HCT116 (cell line): ENCODE measurements around the gene FGGY. TPM values are rescaled to one million over a fixed set of nuclear protein-coding genes. Genes with fewer than 3 reads are reported as not detected.
A peak's percentile ranks its signal among the peaks of the same experiment; 100 is the strongest.

Experiments
- ATAC-seq: fragments of 200-7000 bp; cut with Tn5 transposase; 2 replicates; pipeline ENCODE4 v1.9.1; 2020; ENCODE audit warnings: mild to moderate bottlenecking, moderate library complexity
- BruUV-seq: library from RNA; stranded (reverse); fragments of 400-500 nt; replicated peaks from 2 replicates; lab custom pipeline; 2021; lab: Mats Ljungman, UMichigan
- CTCF ChIA-PET: fragments of 300-600 bp; sonication (Branson Sonifier 250); formaldehyde crosslinking; loops from one replicate; lab custom pipeline; 2021; ENCODE audit warnings: antibody characterized with exemption; lab: Charles Lee
- POLR2A ChIA-PET: fragments of 300-600, 350-600 bp; sonication (Branson Sonifier 250); formaldehyde crosslinking; loops from one replicate; lab custom pipeline; 2021; ENCODE audit warnings: antibody characterized with exemption; lab: Charles Lee
- RAD21 ChIA-PET, 2 experiments: fragments of 300-600 bp; sonication (Branson Sonifier 250); formaldehyde crosslinking; loops; one replicate each; lab custom pipeline; 2023; ENCODE audit warnings: low total read pairs in 2 of 2; ENCODE audit not compliant: uncharacterized antibody in 2 of 2, unreplicated experiment in 2 of 2, low non-redundant PET in 1 of 2; lab: Charles Lee
- DNase-seq: peaks from one replicate; pipeline ENCODE4 v3.0.0-alpha.2; 2010; ENCODE audit warnings: low read depth, low spot score
- H2AFZ ChIP-seq: fragments of 200-600 bp; shearing (Covaris generic), sonication (generic); 2 replicates; pipeline ENCODE4 v1.6.1; 2017; ENCODE audit warnings: low read depth, mixed run types, mixed read lengths, antibody characterized with exemption, low read length; ENCODE audit not compliant: poor library complexity, severe bottlenecking
- H3K27ac ChIP-seq: 2 replicates; pipeline ENCODE4 v1.5.1; 2012; ENCODE audit warnings: low read depth, low read length
- H3K27me3 ChIP-seq: fragments of 200-600 bp; sonication (generic); 2 replicates; pipeline ENCODE4 v1.6.1; 2016; ENCODE audit warnings: mixed run types, low read length, mixed read lengths; ENCODE audit not compliant: insufficient read depth
- H3K36me3 ChIP-seq, 2 experiments: fragments of 200-500 bp in 1 of 2; fragments of 200-600 bp in 1 of 2; sonication (Bioruptor generic) in 1 of 2; sonication (generic) in 1 of 2; 2 replicates each; pipeline versions ENCODE4 v1.5.1 to v1.6.1; 2014 to 2016; ENCODE audit warnings: low read length in 2 of 2, inconsistent platforms in 1 of 2, mixed read lengths in 1 of 2, mixed run types in 1 of 2; ENCODE audit not compliant: insufficient read depth in 2 of 2, control insufficient read depth in 1 of 2
- H3K4me1 ChIP-seq, 2 experiments: fragments of 200-600 bp in 1 of 2; sonication (generic) in 1 of 2; 2 replicates each; pipeline versions ENCODE4 v1.5.1 to v1.6.1; 2012 to 2017; ENCODE audit warnings: low read length in 2 of 2, inconsistent platforms in 1 of 2, mild to moderate bottlenecking in 1 of 2, mixed read lengths in 1 of 2, mixed run types in 1 of 2, moderate library complexity in 1 of 2; ENCODE audit not compliant: insufficient read depth in 2 of 2, control insufficient read depth in 1 of 2
- H3K4me2 ChIP-seq: fragments of 200-600 bp; sonication (generic); 2 replicates; pipeline ENCODE4 v1.6.1; 2017; ENCODE audit warnings: mixed run types, low read length, mixed read lengths
- H3K4me3 ChIP-seq, 2 experiments: fragments of 200-600 bp in 1 of 2; sonication (generic) in 1 of 2; replicated peaks in 1 of 2; 2 replicates each; pipeline ENCODE4 v1.5.1; 2011 to 2016; ENCODE audit warnings: low read length in 2 of 2, control low read depth in 1 of 2, low read depth in 1 of 2, mild to moderate bottlenecking in 1 of 2, mixed read lengths in 1 of 2, mixed run types in 1 of 2
- H3K79me2 ChIP-seq: fragments of 200-600 bp; sonication (generic); 2 replicates; pipeline ENCODE4 v1.6.1; 2017; ENCODE audit warnings: mild to moderate bottlenecking, mixed run types, low read length, moderate library complexity, mixed read lengths; ENCODE audit not compliant: insufficient read depth
- H3K9ac ChIP-seq: fragments of 200-600 bp; sonication (generic); 2 replicates; pipeline ENCODE4 v1.6.1; 2016; ENCODE audit warnings: low read length, mixed read lengths
- H3K9me2 ChIP-seq: fragments of 200-600 bp; sonication (generic), shearing (Covaris generic); 2 replicates; pipeline ENCODE4 v1.6.1; 2017; ENCODE audit warnings: mixed run types, mild to moderate bottlenecking, moderate library complexity; ENCODE audit not compliant: insufficient read depth
- H3K9me3 ChIP-seq, 2 experiments: fragments of 200-500 bp in 1 of 2; fragments of 200-600 bp in 1 of 2; sonication (Bioruptor generic) in 1 of 2; sonication (generic) in 1 of 2; 2 replicates each; pipeline ENCODE4 v1.6.1; 2014 to 2017; ENCODE audit warnings: low read length in 2 of 2, mixed read lengths in 2 of 2, inconsistent platforms in 1 of 2, low read depth in 1 of 2, mild to moderate bottlenecking in 1 of 2, mixed run types in 1 of 2, moderate library complexity in 1 of 2; ENCODE audit not compliant: control insufficient read depth in 1 of 2, insufficient read depth in 1 of 2
- H4K20me1 ChIP-seq: fragments of 200-600 bp; sonication (generic), shearing (Covaris generic); 2 replicates; pipeline ENCODE4 v1.6.1; 2017; ENCODE audit warnings: mixed run types, mild to moderate bottlenecking, moderate library complexity; ENCODE audit not compliant: insufficient read depth
- CBX3 ChIP-seq: IDR thresholded peaks from 2 replicates; pipeline ENCODE4 v1.6.1; 2012; ENCODE audit warnings: low read depth
- EGR1 ChIP-seq: IDR thresholded peaks from 2 replicates; pipeline ENCODE4 v1.6.1; 2012; ENCODE audit warnings: low read depth
- EZH2 ChIP-seq: fragments of 200-600 bp; sonication (generic); IDR thresholded peaks from 2 replicates; pipeline ENCODE4 v1.6.1; 2017; ENCODE audit warnings: antibody characterized with exemption, mixed run types
- EZH2phosphoT487 ChIP-seq: fragments of 200-600 bp; IDR thresholded peaks from 2 replicates; pipeline ENCODE4 v1.6.1; 2018; ENCODE audit warnings: antibody characterized with exemption, borderline replicate concordance
- FOSL1 ChIP-seq: IDR thresholded peaks from 2 replicates; pipeline ENCODE4 v1.6.1; 2012; ENCODE audit warnings: low read depth
- JUND ChIP-seq: IDR thresholded peaks from 2 replicates; pipeline ENCODE4 v1.6.1; 2012
- POLR2A ChIP-seq: IDR thresholded peaks from 2 replicates; pipeline ENCODE4 v1.7.0; 2011; ENCODE audit warnings: borderline replicate concordance; ENCODE audit not compliant: insufficient read depth, insufficient read length; ENCODE audit errors: extremely low read depth
- POLR2AphosphoS5 ChIP-seq: IDR thresholded peaks from 2 replicates; pipeline ENCODE4 v1.6.1; 2011; ENCODE audit warnings: mild to moderate bottlenecking, low read depth, low read length, moderate library complexity
- RAD21 ChIP-seq: IDR thresholded peaks from 2 replicates; pipeline ENCODE4 v1.6.1; 2012; ENCODE audit warnings: low read depth, mild to moderate bottlenecking
- SIN3A ChIP-seq: IDR thresholded peaks from 2 replicates; pipeline ENCODE4 v1.6.1; 2012; ENCODE audit warnings: low read depth
- TCF7L2 ChIP-seq: IDR thresholded peaks from 2 replicates; pipeline ENCODE4 v1.7.0; 2011; ENCODE audit warnings: borderline replicate concordance, inconsistent platforms; ENCODE audit not compliant: insufficient read depth, insufficient read length; ENCODE audit errors: extremely low read depth
- YY1 ChIP-seq: IDR thresholded peaks from 2 replicates; pipeline ENCODE4 v1.6.1; 2011; ENCODE audit warnings: low read length, low read depth, moderate library complexity, mild to moderate bottlenecking; ENCODE audit not compliant: insufficient replicate concordance; ENCODE audit errors: extremely low read depth
- ZFX ChIP-seq: fragments of 450-650 bp; IDR thresholded peaks from 2 replicates; pipeline ENCODE4 v1.6.1; 2017
- intact Hi-C: fragments of 100-400 bp; cut with micrococcal nuclease; formaldehyde crosslinking; loops from 2 replicates; pipeline ENCODE4 v1.10.0; 2022
- total RNA-seq: library from RNA; stranded (reverse); gene quantifications from one replicate; pipeline ENCODE4 v1.2.1, GENCODE V29; 2021; ENCODE audit not compliant: unreplicated experiment
- TF ChIP-seq, protein P1 (sequence below): IDR thresholded peaks from 2 replicates; pipeline ENCODE4 v1.6.1; 2012
- TF ChIP-seq, protein P2 (sequence below): IDR thresholded peaks from 2 replicates; pipeline ENCODE4 v1.6.1; 2012
- TF ChIP-seq, protein P3 (sequence below), 3 experiments: fragments of 200-600 bp in 1 of 3; sonication (generic) in 1 of 3; IDR thresholded peaks in 2 of 3; conservative IDR thresholded peaks in 1 of 3; 2 replicates each; pipeline ENCODE4 v1.5.1; 2012 to 2017; ENCODE audit warnings: low read depth in 2 of 3, low read length in 2 of 3, antibody characterized with exemption in 1 of 3, borderline replicate concordance in 1 of 3, control low read depth in 1 of 3, mild to moderate bottlenecking in 1 of 3, mixed read lengths in 1 of 3, mixed run types in 1 of 3, moderate library complexity in 1 of 3; ENCODE audit not compliant: insufficient read depth in 1 of 3

Gene FGGY
- total RNA-seq, 1 experiment from 2014 or later: 10.6 TPM

DNA sequence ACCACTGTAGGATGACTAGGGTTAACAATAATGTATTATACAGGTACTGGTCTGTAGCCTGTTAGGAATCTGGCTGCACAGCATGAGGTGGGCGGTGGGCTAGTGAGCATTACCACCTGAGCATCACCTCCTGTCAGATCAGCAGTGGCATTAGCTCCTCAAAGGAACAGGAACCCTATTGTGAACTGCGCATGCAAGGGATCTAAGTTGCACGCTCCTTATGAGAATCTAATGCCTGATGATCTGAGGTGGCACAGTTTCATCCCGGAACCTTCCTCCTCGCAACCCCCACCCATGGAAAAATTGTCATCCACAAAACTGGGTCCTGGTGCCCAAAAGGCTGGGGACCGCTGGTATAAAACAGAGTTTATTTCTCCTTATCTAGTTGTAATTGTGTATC lies 147.6 kb downstream of the FGGY start:
- Histone ChIP-seq H3K79me2 (no peaks in the 10 kb centered on the region), H3K4me2 (peak overlapping the region; percentile 46; the same call in 1 of the 2 replicates), H4K20me1 (no peaks in the 10 kb centered on the region), H3K9me3 (no peaks in the 10 kb centered on the region), H3K36me3 (no peaks in the 10 kb centered on the region), H3K9ac (no peak overlapping the region), H3K27ac (no peak overlapping the region), H3K4me1 (peaks cover 5 to 21% of the 10 kb centered on the region in 2 experiments), H3K27me3 (no peaks in the 10 kb centered on the region), H3K4me3 (no peak overlapping the region), H2AFZ (no peak overlapping the region), H3K9me2 (no peaks in the 10 kb centered on the region)
- no peak for TF ChIP-seq EZH2
- TF ChIP-seq EGR1: no peak
- TF ChIP-seq TCF7L2: no peak
- TF ChIP-seq, protein P1, sequence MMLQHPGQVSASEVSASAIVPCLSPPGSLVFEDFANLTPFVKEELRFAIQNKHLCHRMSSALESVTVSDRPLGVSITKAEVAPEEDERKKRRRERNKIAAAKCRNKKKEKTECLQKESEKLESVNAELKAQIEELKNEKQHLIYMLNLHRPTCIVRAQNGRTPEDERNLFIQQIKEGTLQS: no peak
- no peak for TF ChIP-seq SIN3A
- TF ChIP-seq POLR2A: no peak
- BruUV-seq: no TSS peak
- ATAC-seq (no peak), DNase-seq (no peak)
- ChIA-PET CTCF (no interaction called here), POLR2A (no interaction called here), RAD21 (no interaction called here)
- intact Hi-C loops: no loop called here

DNA sequence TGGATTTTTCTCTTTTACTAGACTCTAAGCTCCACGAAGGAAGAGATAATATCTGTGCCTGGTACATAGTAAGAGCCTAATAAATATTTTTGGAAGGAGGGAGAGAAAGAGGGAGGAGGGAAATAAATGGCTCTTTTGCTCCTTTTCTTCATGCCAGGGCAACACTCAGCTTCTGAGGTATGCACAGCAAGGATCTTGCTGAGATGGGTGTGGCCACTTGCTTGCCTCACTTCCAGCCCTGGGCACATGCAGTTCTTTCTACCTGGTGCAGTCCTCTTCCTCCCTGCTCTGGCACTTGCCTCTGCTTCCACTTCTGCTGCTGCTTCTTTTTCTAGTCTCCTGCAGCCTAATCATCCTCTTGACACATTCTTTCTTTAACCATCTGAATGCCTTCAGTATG lies 148.1 kb downstream of the FGGY start:
- Histone ChIP-seq H2AFZ (no peak overlapping the region), H3K9ac (0 out of 2 replicates have a peak overlapping the region, but pooled peaks have one; percentile 12), H3K4me1 (peaks cover 5 to 21% of the 10 kb centered on the region in 2 experiments), H3K4me2 (peak overlapping the region; percentile 46), H4K20me1 (no peaks in the 10 kb centered on the region), H3K9me3 (no peaks in the 10 kb centered on the region), H3K27ac (no peak overlapping the region), H3K36me3 (no peaks in the 10 kb centered on the region), H3K27me3 (no peaks in the 10 kb centered on the region), H3K9me2 (no peaks in the 10 kb centered on the region), H3K4me3 (no peak overlapping the region), H3K79me2 (no peaks in the 10 kb centered on the region)
- POLR2A ChIA-PET: no interaction called here
- BruUV-seq: no TSS peak
- ATAC-seq (peak; percentile 92), DNase-seq (no peak)
- intact Hi-C loops: no loop called here
- RAD21 ChIA-PET: no interaction called here
- CTCF ChIA-PET: no interaction called here
- TF ChIP-seq ZFX (no peak), YY1 (no peak), EZH2phosphoT487 (no peak), TCF7L2 (no peak), POLR2AphosphoS5 (peak; percentile 38; the same call in 1 of the 2 replicates), EZH2 (no peak), JUND (no peak), RAD21 (no peak), CBX3 (0 out of 2 replicates have a peak, but pooled peaks have one; percentile 13), FOSL1 (no peak), SIN3A (0 out of 2 replicates have a peak, but pooled peaks have one; percentile 18), POLR2A (no peak)
- TF ChIP-seq, protein P2, sequence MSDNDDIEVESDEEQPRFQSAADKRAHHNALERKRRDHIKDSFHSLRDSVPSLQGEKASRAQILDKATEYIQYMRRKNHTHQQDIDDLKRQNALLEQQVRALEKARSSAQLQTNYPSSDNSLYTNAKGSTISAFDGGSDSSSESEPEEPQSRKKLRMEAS: no peak
- TF ChIP-seq, protein P1: no peak
- TF ChIP-seq, protein P3, sequence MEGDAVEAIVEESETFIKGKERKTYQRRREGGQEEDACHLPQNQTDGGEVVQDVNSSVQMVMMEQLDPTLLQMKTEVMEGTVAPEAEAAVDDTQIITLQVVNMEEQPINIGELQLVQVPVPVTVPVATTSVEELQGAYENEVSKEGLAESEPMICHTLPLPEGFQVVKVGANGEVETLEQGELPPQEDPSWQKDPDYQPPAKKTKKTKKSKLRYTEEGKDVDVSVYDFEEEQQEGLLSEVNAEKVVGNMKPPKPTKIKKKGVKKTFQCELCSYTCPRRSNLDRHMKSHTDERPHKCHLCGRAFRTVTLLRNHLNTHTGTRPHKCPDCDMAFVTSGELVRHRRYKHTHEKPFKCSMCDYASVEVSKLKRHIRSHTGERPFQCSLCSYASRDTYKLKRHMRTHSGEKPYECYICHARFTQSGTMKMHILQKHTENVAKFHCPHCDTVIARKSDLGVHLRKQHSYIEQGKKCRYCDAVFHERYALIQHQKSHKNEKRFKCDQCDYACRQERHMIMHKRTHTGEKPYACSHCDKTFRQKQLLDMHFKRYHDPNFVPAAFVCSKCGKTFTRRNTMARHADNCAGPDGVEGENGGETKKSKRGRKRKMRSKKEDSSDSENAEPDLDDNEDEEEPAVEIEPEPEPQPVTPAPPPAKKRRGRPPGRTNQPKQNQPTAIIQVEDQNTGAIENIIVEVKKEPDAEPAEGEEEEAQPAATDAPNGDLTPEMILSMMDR (IDR thresholded peaks at IDR 0.05 in 2 of 3, conservative IDR thresholded peaks at IDR 0.05 in 1 of 3; ENCODE audit: borderline replicate concordance in 1 of 3, insufficient read depth in 1 of 3, low read depth in 2 of 3, low read length in 2 of 3): no peak
